Caco-2 (cell line): ENCODE results near the gene CMC4. TPM values are rescaled to one million over a fixed set of nuclear protein-coding genes. Genes with fewer than 3 reads are reported as not detected.

Source experiments
- BruUV-seq: library from RNA; stranded (reverse); fragments of 400-500 nt; replicated peaks from 2 replicates; lab custom pipeline; 2021; lab: Mats Ljungman, UMichigan
- CTCF ChIA-PET: fragments of 300-600 bp; sonication (Branson Sonifier 250); formaldehyde crosslinking; loops from one replicate; lab custom pipeline; 2022; ENCODE audit warnings: antibody characterized with exemption; lab: Charles Lee
- POLR2A ChIA-PET: fragments of 300-600 bp; sonication (Branson Sonifier 250); formaldehyde crosslinking; loops from one replicate; lab custom pipeline; 2022; ENCODE audit warnings: antibody characterized with exemption; lab: Charles Lee
- DNase-seq, 2 experiments: peaks; one replicate each; pipeline versions ENCODE4 v3.0.0 to v3.0.0-alpha.2; 2020 to 2022
- H3K27me3 ChIP-seq: replicated peaks from 2 replicates; pipeline ENCODE4 v1.6.0; 2011; ENCODE audit warnings: low read length; ENCODE audit not compliant: control insufficient read depth, insufficient read depth
- H3K36me3 ChIP-seq: 2 replicates; pipeline ENCODE4 v1.5.1; 2011; ENCODE audit warnings: low read length; ENCODE audit not compliant: control insufficient read depth, insufficient read depth
- H3K4me1 ChIP-seq: fragments of 250-450 bp; sonication (Bioruptor Pico); 2 replicates; pipeline ENCODE4 v1.5.1; 2020; ENCODE audit warnings: mild to moderate bottlenecking
- H3K4me3 ChIP-seq: 2 replicates; pipeline ENCODE4 v1.5.1; 2011; ENCODE audit warnings: low read depth, mild to moderate bottlenecking, control low read depth, low read length
- H3K9me3 ChIP-seq: fragments of 250-450 bp; sonication (Bioruptor Pico); 2 replicates; pipeline ENCODE4 v1.5.1; 2020; ENCODE audit warnings: mild to moderate bottlenecking, moderate library complexity
- H3K27ac Mint-ChIP-seq: one replicate; pipeline ENCODE4 v1.8.0; 2022; ENCODE audit warnings: mixed read lengths; ENCODE audit not compliant: unreplicated experiment
- H3K27me3 Mint-ChIP-seq: one replicate; pipeline ENCODE4 v1.8.0; 2022; ENCODE audit warnings: mixed read lengths; ENCODE audit not compliant: insufficient read depth, unreplicated experiment
- H3K36me3 Mint-ChIP-seq: one replicate; pipeline ENCODE4 v1.8.0; 2022; ENCODE audit warnings: mild to moderate bottlenecking, mixed read lengths; ENCODE audit not compliant: insufficient read depth, unreplicated experiment
- H3K4me1 Mint-ChIP-seq: one replicate; pipeline ENCODE4 v1.8.0; 2022; ENCODE audit warnings: low read depth, mixed read lengths; ENCODE audit not compliant: unreplicated experiment
- H3K4me3 Mint-ChIP-seq: one replicate; pipeline ENCODE4 v1.8.0; 2022; ENCODE audit warnings: mild to moderate bottlenecking, moderate library complexity, mixed read lengths; ENCODE audit not compliant: unreplicated experiment
- H3K9me3 Mint-ChIP-seq: one replicate; pipeline ENCODE4 v1.8.0; 2022; ENCODE audit warnings: mixed read lengths; ENCODE audit not compliant: unreplicated experiment
- intact Hi-C: fragments of 100-400 bp; cut with micrococcal nuclease; formaldehyde crosslinking; loops from one replicate; pipeline ENCODE4 v1.10.0; 2022; ENCODE audit not compliant: unreplicated experiment
- total RNA-seq: library from RNA; stranded (reverse); gene quantifications from 2 replicates; pipeline ENCODE4 v1.2.3, GENCODE V29; 2022
- TF ChIP-seq, protein P1 (sequence below), 2 experiments: fragments of 200-600 bp in 1 of 2; IDR thresholded peaks; 1 replicate in 1 of 2; 2 replicates in 1 of 2; pipeline versions ENCODE4 v1.5.1 to v1.8.0; 2011 to 2022; ENCODE audit warnings: antibody characterized with exemption in 1 of 2, control low read depth in 1 of 2, inconsistent platforms in 1 of 2, low read depth in 1 of 2, low read length in 1 of 2, mild to moderate bottlenecking in 1 of 2, moderate library complexity in 1 of 2; ENCODE audit not compliant: insufficient read depth in 1 of 2, severe bottlenecking in 1 of 2, unreplicated experiment in 1 of 2

Gene CMC4
- total RNA-seq, 1 experiment from 2014 or later, result 1.7 TPM

GRCh38 chrX:155056471-155056870 lies 14.5 kb downstream of the CMC4 start:
- Histone ChIP-seq H3K36me3 (no peaks in the 10 kb centered on the region), H3K4me1 (no peaks in the 10 kb centered on the region), H3K9me3 (no peaks in the 10 kb centered on the region), H3K27me3 (no peaks in the 10 kb centered on the region), H3K4me3 (no peak overlapping the region)
- Mint-ChIP-seq H3K27me3 (no peaks in the 10 kb centered on the region), H3K9me3 (no peaks in the 10 kb centered on the region), H3K36me3 (peaks cover under 1% of the 10 kb centered on the region), H3K4me1 (no peaks in the 10 kb centered on the region), H3K27ac (no peak overlapping the region), H3K4me3 (no peak overlapping the region)
- intact Hi-C loops, result no loop called here
- no peak for DNase-seq
- CTCF ChIA-PET, result interaction anchor here (1.0 kb wide), 1 partner anchor 30 kb away, joined by 5 read pairs; the partner anchor contains the start of gene FUNDC2
- BruUV-seq, result no TSS peak
- POLR2A ChIA-PET, result no interaction called here
- TF ChIP-seq, protein P1, sequence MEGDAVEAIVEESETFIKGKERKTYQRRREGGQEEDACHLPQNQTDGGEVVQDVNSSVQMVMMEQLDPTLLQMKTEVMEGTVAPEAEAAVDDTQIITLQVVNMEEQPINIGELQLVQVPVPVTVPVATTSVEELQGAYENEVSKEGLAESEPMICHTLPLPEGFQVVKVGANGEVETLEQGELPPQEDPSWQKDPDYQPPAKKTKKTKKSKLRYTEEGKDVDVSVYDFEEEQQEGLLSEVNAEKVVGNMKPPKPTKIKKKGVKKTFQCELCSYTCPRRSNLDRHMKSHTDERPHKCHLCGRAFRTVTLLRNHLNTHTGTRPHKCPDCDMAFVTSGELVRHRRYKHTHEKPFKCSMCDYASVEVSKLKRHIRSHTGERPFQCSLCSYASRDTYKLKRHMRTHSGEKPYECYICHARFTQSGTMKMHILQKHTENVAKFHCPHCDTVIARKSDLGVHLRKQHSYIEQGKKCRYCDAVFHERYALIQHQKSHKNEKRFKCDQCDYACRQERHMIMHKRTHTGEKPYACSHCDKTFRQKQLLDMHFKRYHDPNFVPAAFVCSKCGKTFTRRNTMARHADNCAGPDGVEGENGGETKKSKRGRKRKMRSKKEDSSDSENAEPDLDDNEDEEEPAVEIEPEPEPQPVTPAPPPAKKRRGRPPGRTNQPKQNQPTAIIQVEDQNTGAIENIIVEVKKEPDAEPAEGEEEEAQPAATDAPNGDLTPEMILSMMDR (IDR thresholded peaks at IDR 0.05; ENCODE audit: insufficient read depth in 1 of 2, low read depth in 1 of 2, low read length in 1 of 2, severe bottlenecking in 1 of 2, unreplicated experiment in 1 of 2), result no peak

DNA sequence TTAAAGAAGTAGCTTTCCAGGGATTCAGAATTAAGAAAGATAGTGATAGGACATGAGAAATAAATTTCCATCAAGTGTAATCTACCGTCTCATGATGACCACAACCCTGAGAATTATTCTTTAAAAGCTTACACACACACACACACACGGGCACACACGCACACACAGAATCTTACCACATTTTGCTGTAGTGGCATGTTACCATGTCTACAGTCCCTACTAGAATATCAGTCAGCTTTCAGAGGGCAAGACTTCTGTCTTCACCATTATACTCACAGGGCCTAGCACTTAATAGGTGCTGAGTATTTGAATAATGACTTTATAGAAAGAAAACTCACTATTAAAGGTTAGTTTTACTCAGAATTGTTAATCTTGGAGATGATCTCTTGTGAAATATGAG lies 15.4 kb downstream of the CMC4 start:
- H3K9me3 Mint-ChIP-seq, result no peaks in the 10 kb centered on the region
- H3K27ac Mint-ChIP-seq, result no peak overlapping the region
- no peak overlapping the region for H3K4me3 ChIP-seq
- no peaks in the 10 kb centered on the region for H3K4me1 ChIP-seq
- no peak overlapping the region for H3K4me3 Mint-ChIP-seq
- no peaks in the 10 kb centered on the region for H3K27me3 ChIP-seq
- H3K9me3 ChIP-seq, result no peaks in the 10 kb centered on the region
- H3K27me3 Mint-ChIP-seq, result no peaks in the 10 kb centered on the region
- ChIA-PET CTCF (no interaction called here), POLR2A (no interaction called here)
- intact Hi-C loops, result no loop called here
- no peak for DNase-seq
- BruUV-seq, result no TSS peak
- no peaks in the 10 kb centered on the region for H3K36me3 Mint-ChIP-seq
- TF ChIP-seq, protein P1 (IDR thresholded peaks at IDR 0.05; ENCODE audit: insufficient read depth in 1 of 2, low read depth in 1 of 2, low read length in 1 of 2, severe bottlenecking in 1 of 2, unreplicated experiment in 1 of 2), result no peak
- no peaks in the 10 kb centered on the region for H3K4me1 Mint-ChIP-seq
- H3K36me3 ChIP-seq, result no peaks in the 10 kb centered on the region

GRCh38 chrX:155054255-155054654 lies 16.7 kb downstream of the CMC4 start:
- no peaks in the 10 kb centered on the region for H3K36me3 ChIP-seq
- no peaks in the 10 kb centered on the region for H3K9me3 ChIP-seq
- DNase-seq, result no peak
- Mint-ChIP-seq H3K4me1 (no peaks in the 10 kb centered on the region), H3K36me3 (no peaks in the 10 kb centered on the region), H3K9me3 (no peaks in the 10 kb centered on the region), H3K4me3 (no peak overlapping the region), H3K27me3 (no peaks in the 10 kb centered on the region), H3K27ac (no peak overlapping the region)
- H3K4me1 ChIP-seq, result no peaks in the 10 kb centered on the region
- intact Hi-C loops, result no loop called here
- CTCF ChIA-PET, result no interaction called here
- TF ChIP-seq, protein P1 (IDR thresholded peaks at IDR 0.05; ENCODE audit: insufficient read depth in 1 of 2, low read depth in 1 of 2, low read length in 1 of 2, severe bottlenecking in 1 of 2, unreplicated experiment in 1 of 2), result no peak
- H3K27me3 ChIP-seq, result no peaks in the 10 kb centered on the region
- no peak overlapping the region for H3K4me3 ChIP-seq
- POLR2A ChIA-PET, result no interaction called here
- no TSS peak for BruUV-seq
